ENCODE data around the gene ZNF385A. TPM values are rescaled to one million over a fixed set of nuclear protein-coding genes. Genes with fewer than 3 reads are reported as not detected.
A peak's percentile ranks its signal among the peaks of the same experiment; 100 is the strongest.

The ZNF385A gene
- total and polyA plus RNA-seq, 9 of the 15 experiments (the other 6 are each of a cell fraction or from before 2014, with no cell fraction given) = 1.0 to 111 (median 7.7) TPM

- peak; percentile 70; the same call in 1 of the 2 replicates for TF ChIP-seq LARP7 (IDR thresholded peaks at IDR 0.05)
- peak; percentile 72 for TF ChIP-seq ZKSCAN8 (CRISPR knock-in tag; IDR thresholded peaks at IDR 0.05)
- TF ChIP-seq THRAP3 (IDR thresholded peaks at IDR 0.05; ENCODE audit: borderline replicate concordance) = 0 out of 2 replicates have a peak, but pooled peaks have one; percentile 79
- TF ChIP-seq MNT (conservative IDR thresholded peaks at IDR 0.05) = peak; percentile 74 to 84
- TF ChIP-seq TAL1 (IDR thresholded peaks at IDR 0.05) = 0 out of 2 replicates have a peak, but pooled peaks have one; percentile 9
- TF ChIP-seq MGA (IDR thresholded peaks at IDR 0.05) = peak; percentile 78
- TF ChIP-seq BRD4 (IDR thresholded peaks at IDR 0.05) = 0 out of 2 replicates have a peak, but pooled peaks have one; percentile 4
- peak; percentile 16 to 56; a peak in 2 of 4 replicates for TF ChIP-seq MLLT1 (IDR thresholded peaks at IDR 0.05)
- TF ChIP-seq ZNF395 (CRISPR knock-in tag; IDR thresholded peaks at IDR 0.05) = peak; percentile 78; the same call in 1 of the 2 replicates
- TF ChIP-seq RAD51 (IDR thresholded peaks at IDR 0.05; ENCODE audit: borderline replicate concordance, low read depth) = peak; percentile 17; the same call in 1 of the 2 replicates
- TF ChIP-seq BHLHE40 (IDR thresholded peaks at IDR 0.05; ENCODE audit: low read length) = 0 out of 2 replicates have a peak, but pooled peaks have one; percentile 23
Observed at GRCh38 chr12:54325442-54326109, 59.0 kb downstream of the ZNF385A start (continued).
